Measurements from ENCODE around the gene ITFG2. TPM values are rescaled to one million over a fixed set of nuclear protein-coding genes. Genes with fewer than 3 reads are reported as not detected.

Gene ITFG2
- total and polyA plus RNA-seq, 2 donors (not counting 3 experiments of a cell fraction or from before 2014, with no cell fraction given), result 25.0 to 31.9 TPM

DNA sequence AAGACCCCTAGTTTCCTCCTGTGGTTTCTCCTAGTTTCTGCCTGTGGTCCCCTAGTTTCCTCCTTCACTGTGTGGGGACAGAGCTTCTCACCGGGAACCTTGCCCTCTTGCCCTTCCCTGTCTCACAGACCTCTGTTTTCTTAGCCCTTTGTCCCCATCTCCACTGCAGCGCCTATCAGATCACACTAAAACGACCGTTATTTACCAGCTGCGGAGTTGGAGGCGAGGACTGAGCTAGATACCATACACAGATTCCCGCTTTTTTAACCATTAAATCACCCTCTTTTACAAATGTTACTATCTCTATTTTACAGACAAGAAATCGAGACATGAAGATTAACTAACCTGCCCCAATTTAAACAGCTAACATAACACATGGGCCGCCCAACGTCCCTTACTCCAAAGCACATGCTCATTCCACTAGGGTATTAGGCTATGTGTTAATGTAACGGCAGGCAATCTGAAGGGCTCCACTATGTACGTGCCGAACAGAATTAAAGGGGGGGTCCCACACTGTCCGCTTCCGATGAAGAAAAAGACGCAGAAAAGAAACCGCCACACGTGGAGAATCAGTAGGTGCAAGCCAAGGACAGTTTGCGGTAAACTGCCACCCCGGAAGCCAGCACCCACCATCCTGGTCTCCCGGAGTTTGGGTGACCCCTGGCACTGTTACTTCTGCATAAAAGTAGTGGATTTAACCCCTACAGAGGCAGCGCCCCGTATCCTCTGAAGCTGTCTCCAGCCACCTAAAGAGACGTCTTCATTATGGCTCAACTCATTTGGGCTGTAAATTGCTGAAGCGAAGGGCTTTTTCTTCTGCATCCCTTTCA, 19.6 kb upstream of the ITFG2 start:
- Histone ChIP-seq H3K27me3 (ENCODE audit: control insufficient read depth in 2 of 2, insufficient read depth in 2 of 2, low read length in 2 of 2) (peaks cover 5 to 14% of the 10 kb centered on the region in 2 experiments), H3K4me1 (ENCODE audit: control insufficient read depth, extremely low read depth, insufficient read depth, low read length) (peaks cover 20% of the 10 kb centered on the region), H4K20me1 (replicated peaks; ENCODE audit: control insufficient read depth, extremely low read depth, insufficient read depth, low read length) (no peaks in the 10 kb centered on the region), H3K9me3 (replicated peaks; ENCODE audit: control insufficient read depth, insufficient read depth, low read length) (no peaks in the 10 kb centered on the region), H3K9me1 (replicated peaks; ENCODE audit: control insufficient read depth, extremely low read depth, insufficient read depth, low read length) (no peaks in the 10 kb centered on the region), H3K4me3 (replicated peaks in 1 of 3; ENCODE audit: insufficient read depth in 1 of 3, low read depth in 1 of 3, low read length in 3 of 3) (no peak overlapping the region), H3K79me2 (ENCODE audit: control insufficient read depth, insufficient read depth, low read length) (peaks cover 22% of the 10 kb centered on the region), H3K4me2 (ENCODE audit: insufficient read depth, low read length) (no peak overlapping the region), H3K36me3 (ENCODE audit: control insufficient read depth in 2 of 2, extremely low read depth in 1 of 2, insufficient read depth in 2 of 2, low read length in 2 of 2) (peaks cover 0 to 3% of the 10 kb centered on the region in 2 experiments), H3K27ac (ENCODE audit: insufficient read depth, low read depth, low read length) (no peak overlapping the region), H3K9ac (replicated peaks; ENCODE audit: extremely low read depth, insufficient read depth, low read length) (no peak overlapping the region), H2AFZ (ENCODE audit: low read depth, low read length) (no peak overlapping the region)
- intact Hi-C loops (cut with micrococcal nuclease) (no loop called here), dilution Hi-C loops (cut with MboI; ENCODE audit: extremely low pct_ligation_motif_present, low sequenced_read_pairs) (no loop called here)
- DNase-seq (ENCODE audit: low read depth, low spot score) (no peak), FAIRE-seq (no peak)
- TF ChIP-seq JUN (IDR thresholded peaks at IDR 0.05; ENCODE audit: borderline replicate concordance, insufficient read depth, insufficient read length, low read depth) (no peak), FOS (IDR thresholded peaks at IDR 0.05; ENCODE audit: borderline replicate concordance, insufficient read depth, low read length) (no peak)
- BruUV-seq (replicated peaks), result TSS peak; percentile 19
- ChIA-PET POLR2A (no interaction called here), CTCF (interaction anchor here (1.4 kb wide), 1 partner anchor 9 kb away, joined by 6 read pairs; no protein-coding TSS in a partner anchor)

DNA sequence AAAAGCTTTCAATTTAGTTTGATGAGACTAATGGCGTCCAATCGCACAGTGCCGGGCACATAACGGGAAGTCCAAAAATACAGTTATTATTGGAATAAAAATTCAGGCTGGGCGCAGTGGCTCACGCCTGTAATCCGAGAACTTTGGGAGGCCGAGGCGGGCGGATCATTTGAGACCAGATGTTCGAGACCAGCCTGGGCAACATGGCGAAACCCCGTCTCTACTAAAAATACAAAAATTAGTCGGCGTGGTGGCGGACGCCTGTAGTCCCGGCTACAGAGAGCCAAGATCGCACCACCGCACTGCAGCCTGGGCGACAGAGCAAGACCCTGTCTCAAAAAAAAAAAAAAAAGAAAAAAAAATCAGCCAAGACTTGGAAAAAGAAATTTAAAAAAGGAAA, 18.9 kb upstream of the ITFG2 start:
- TF ChIP-seq GATA2 (IDR thresholded peaks at IDR 0.05; ENCODE audit: insufficient read depth, insufficient read length, low read depth, low read length), result no peak
- no peak for TF ChIP-seq CTCF (IDR thresholded peaks at IDR 0.05; ENCODE audit: extremely low read depth in 1 of 2, insufficient read depth in 1 of 2, low read depth in 1 of 2, low read length in 2 of 2)
- TF ChIP-seq JUN (IDR thresholded peaks at IDR 0.05; ENCODE audit: borderline replicate concordance, insufficient read depth, insufficient read length, low read depth), result no peak
- no peak for TF ChIP-seq POLR2AphosphoS5 (IDR thresholded peaks at IDR 0.05; ENCODE audit: insufficient read depth, low read depth, low read length)
- TF ChIP-seq FOS (IDR thresholded peaks at IDR 0.05; ENCODE audit: borderline replicate concordance, insufficient read depth, low read length), result no peak
- no peak for TF ChIP-seq MYC (IDR thresholded peaks at IDR 0.05; ENCODE audit: low read depth, low read length)
- FAIRE-seq, result no peak
- no peak for DNase-seq (ENCODE audit: low read depth, low spot score)
- POLR2A ChIA-PET, result no interaction called here
- Histone ChIP-seq H4K20me1 (replicated peaks; ENCODE audit: control insufficient read depth, extremely low read depth, insufficient read depth, low read length) (no peaks in the 10 kb centered on the region), H3K36me3 (ENCODE audit: control insufficient read depth in 2 of 2, extremely low read depth in 1 of 2, insufficient read depth in 2 of 2, low read length in 2 of 2) (peaks cover 0 to 3% of the 10 kb centered on the region in 2 experiments), H3K27ac (ENCODE audit: insufficient read depth, low read depth, low read length) (no peak overlapping the region), H3K4me2 (ENCODE audit: insufficient read depth, low read length) (no peak overlapping the region), H3K9me3 (replicated peaks; ENCODE audit: control insufficient read depth, insufficient read depth, low read length) (no peaks in the 10 kb centered on the region), H3K27me3 (ENCODE audit: control insufficient read depth in 2 of 2, insufficient read depth in 2 of 2, low read length in 2 of 2) (peaks cover 5 to 13% of the 10 kb centered on the region in 2 experiments), H3K4me3 (replicated peaks in 1 of 3; ENCODE audit: insufficient read depth in 1 of 3, low read depth in 1 of 3, low read length in 3 of 3) (no peak overlapping the region), H3K4me1 (ENCODE audit: control insufficient read depth, extremely low read depth, insufficient read depth, low read length) (peaks cover 23% of the 10 kb centered on the region), H3K9ac (replicated peaks; ENCODE audit: extremely low read depth, insufficient read depth, low read length) (no peak overlapping the region), H3K9me1 (replicated peaks; ENCODE audit: control insufficient read depth, extremely low read depth, insufficient read depth, low read length) (no peaks in the 10 kb centered on the region), H2AFZ (ENCODE audit: low read depth, low read length) (no peak overlapping the region), H3K79me2 (ENCODE audit: control insufficient read depth, insufficient read depth, low read length) (peaks cover 25% of the 10 kb centered on the region)
- intact Hi-C loops (cut with micrococcal nuclease) (no loop called here), dilution Hi-C loops (cut with MboI; ENCODE audit: extremely low pct_ligation_motif_present, low sequenced_read_pairs) (no loop called here)
- CTCF ChIA-PET, result interaction anchor here (1.4 kb wide), 1 partner anchor 9 kb away, joined by 6 read pairs; no protein-coding TSS in a partner anchor
- no TSS peak for BruUV-seq (replicated peaks)
